Frontal cortex (tissue), 4 donors: ENCODE measurements around the gene CALN1. TPM values are rescaled to one million over a fixed set of nuclear protein-coding genes. Genes with fewer than 3 reads are reported as not detected.

ENCODE experiments used
- DNase-seq, 2 donors: peaks; one replicate each; pipeline ENCODE4 v3.0.0; 2012; ENCODE audit warnings: low spot score in 2 of 2
- FAIRE-seq: peaks from 2 replicates; lab custom pipeline; 2012; peaks lifted over from hg19 to GRCh38; lab: Jason Lieb, UNC
- total RNA-seq: library from RNA; depleted of rRNA; stranded (reverse); fragments of >200 nt; gene quantifications from one replicate; pipeline ENCODE4 v1.2.3, GENCODE V29; 2014
- donor health status: control.
- donor health status: control.
- donor health status: control.

Gene CALN1
- total RNA-seq, 1 donor from 2014 or later, result 40.4 TPM

GRCh38 chr7:72063330-72063729, 348.8 kb downstream of the CALN1 start:
- DNase-seq (no peak), FAIRE-seq (no peak)

DNA sequence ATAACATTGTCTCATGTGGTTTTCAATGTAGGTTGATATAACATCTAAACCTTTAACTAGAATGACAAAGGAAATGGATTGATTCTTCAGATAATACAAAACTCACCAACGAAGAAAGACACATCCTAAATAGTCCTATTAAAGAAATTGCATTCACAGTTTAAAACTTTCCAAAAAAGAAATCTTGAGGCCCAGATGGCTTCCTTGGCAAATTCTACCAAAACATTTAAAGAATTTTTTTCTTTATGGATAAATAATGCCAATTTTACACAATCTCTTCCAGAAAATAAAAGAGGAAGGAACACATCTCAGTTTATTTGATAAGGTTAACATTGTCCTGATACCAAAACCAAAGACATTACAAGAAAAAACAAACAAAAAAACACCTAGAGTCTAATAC, 349.5 kb downstream of the CALN1 start:
- no peak for DNase-seq
- FAIRE-seq, result peak; percentile 10

GRCh38 chr7:72059925-72060324, 352.2 kb downstream of the CALN1 start:
- DNase-seq (no peak), FAIRE-seq (no peak)

GRCh38 chr7:72058579-72058978, 353.6 kb downstream of the CALN1 start:
- no peak for FAIRE-seq
- DNase-seq, result no peak

GRCh38 chr7:72057796-72058195, 354.3 kb downstream of the CALN1 start:
- no peak for FAIRE-seq

GRCh38 chr7:72057231-72057630, 354.9 kb downstream of the CALN1 start:
- DNase-seq, result no peak
- peak; percentile 21 for FAIRE-seq

More at GRCh38 chr7:72057796-72058195, 354.3 kb downstream of the CALN1 start:
- no peak for DNase-seq

- FAIRE-seq (peak; percentile 61), DNase-seq (no peak)
These were observed 356.7 kb downstream of the CALN1 start for GRCh38 chr7:72055426-72055825.

GRCh38 chr7:72053292-72053691, 358.8 kb downstream of the CALN1 start:
- FAIRE-seq, result no peak
- DNase-seq, result no peak

DNA sequence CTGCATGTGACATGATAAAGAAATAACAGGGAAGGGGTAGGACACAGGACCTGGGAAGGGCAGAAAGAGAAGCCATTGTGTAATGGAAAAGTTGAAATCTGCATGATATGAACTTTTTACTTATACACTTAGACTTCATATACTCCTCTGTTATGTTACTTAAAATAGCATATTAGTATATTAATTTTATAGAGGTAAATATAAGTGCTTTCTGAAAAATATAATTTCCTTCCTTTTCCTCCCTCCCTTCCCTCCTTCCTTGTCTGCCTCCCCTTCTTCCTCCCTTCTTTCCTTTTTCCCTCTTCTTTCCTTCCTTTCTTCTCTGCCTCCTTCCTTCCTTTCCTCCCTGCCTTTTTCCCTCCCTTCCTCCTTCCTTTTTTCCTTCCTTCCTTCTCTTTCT, 363.7 kb downstream of the CALN1 start:
- FAIRE-seq (no peak), DNase-seq (no peak)

DNA sequence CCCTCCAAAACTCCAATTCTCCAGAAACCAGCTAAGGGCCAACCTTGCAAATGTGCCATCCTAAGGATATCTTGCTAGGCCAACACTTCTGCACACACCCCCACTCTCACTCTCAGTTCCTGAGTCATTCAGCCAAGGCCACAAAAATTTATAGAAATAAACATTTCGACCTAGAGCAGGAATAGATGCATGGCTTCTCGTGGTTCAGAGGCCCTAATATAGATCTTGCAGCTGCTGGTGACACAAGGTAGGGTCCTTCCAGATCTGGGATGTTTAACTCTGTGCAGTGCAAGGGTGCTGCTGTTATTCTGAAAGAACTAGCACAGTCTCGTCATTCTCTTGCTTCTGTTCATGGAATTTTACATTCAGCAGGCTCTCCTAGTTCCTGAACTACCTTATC, 369.3 kb downstream of the CALN1 start:
- DNase-seq, result no peak
- FAIRE-seq, result no peak

- no peak for FAIRE-seq
These were observed 371.5 kb downstream of the CALN1 start for GRCh38 chr7:72040641-72041040.

DNA sequence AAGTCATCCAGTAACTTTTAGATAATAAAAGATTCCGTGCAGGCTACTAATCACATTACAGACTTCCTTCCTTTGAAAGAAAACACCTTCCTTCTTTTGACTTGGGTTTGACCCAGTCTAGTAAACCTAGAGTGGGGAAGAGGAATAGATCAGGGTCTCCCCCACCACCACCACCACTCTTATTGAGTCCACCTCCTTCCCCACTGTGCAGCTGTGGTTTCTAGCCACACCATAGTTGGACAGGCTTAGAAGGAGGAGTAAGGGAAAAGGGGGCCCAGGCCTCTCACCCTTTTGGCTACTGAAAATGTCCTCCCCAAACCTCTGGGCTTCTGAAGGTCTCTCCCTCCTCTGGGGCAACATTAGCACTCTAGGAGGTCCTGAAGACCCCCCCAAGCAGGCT, 372.7 kb downstream of the CALN1 start:
- FAIRE-seq (no peak), DNase-seq (no peak)

More at GRCh38 chr7:72040641-72041040, 371.5 kb downstream of the CALN1 start:
- no peak for DNase-seq

DNA sequence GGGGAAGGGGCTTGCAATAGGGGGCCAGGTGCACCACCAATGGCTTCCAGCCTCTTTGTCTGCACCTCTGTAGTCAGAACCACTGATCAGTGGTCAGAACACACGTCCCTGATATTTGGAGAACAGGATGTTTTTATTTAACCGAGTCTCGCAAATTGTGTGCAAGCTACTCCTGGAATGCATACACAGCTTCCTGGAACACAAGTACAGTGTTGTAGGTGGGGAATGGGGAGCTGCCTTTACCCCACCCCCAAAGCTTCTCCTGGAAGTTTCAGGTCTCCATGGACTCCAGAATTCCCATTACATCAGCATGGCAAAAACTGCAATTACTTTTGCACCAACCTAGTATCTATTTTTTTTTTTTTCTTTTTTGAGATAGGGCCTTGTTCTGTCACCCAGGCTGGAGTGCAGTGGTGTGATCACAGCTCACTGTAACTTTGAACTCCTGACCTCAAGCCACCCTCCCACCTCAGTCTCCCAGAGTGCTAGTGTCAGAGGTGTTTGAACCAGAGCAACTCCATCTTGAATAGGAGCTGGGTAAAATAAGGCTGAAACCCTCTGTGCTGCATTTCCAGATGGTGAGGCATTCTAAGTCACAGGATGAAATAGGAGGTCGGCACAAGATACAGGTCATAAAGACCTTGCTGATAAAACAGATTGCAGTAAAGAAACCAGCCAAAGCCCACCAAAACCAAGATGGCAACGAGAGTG, 374.0 kb downstream of the CALN1 start:
- no peak for FAIRE-seq
- DNase-seq, result no peak

- no peak for FAIRE-seq
- no peak for DNase-seq
These were observed 374.6 kb downstream of the CALN1 start for GRCh38 chr7:72037516-72037915.

DNA sequence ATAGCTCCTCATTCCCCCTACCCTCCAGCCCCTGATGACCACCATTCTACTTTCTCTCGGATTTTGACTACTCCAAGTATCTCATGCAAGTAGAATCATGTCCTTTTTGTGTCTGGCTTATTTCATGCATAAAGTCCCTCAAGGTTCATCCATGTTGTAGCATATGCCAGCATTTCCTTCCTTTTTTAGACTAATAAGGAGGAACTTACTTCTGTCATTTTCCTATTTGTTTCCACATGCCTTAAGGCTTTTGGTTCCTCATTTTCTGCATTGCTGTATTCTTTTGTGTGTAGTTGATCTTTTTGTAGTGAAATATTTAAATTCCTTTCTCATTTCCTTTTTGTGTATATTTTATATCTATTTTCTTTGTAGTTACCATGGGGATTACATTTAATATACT, 376.9 kb downstream of the CALN1 start:
- DNase-seq (no peak), FAIRE-seq (no peak)

DNA sequence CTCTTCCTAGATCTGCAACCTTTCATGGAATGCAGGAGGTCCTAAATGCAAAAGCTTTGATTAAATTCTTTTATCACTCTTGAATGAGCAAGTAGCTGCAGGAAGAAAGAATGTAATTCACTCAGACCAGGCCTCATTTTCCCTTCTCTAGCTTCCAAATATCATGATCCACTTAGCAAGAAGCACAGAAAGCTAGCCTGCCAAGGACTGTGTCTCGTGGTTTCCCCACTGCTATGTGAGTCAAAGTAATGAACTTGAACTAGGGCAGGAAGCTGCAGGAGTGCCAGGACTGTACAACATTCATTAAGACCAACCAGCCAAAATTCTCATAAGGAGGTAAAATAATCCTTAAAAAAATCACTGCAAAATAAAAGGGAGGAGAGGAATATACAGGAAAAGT, 379.2 kb downstream of the CALN1 start:
- FAIRE-seq (no peak), DNase-seq (no peak)

DNA sequence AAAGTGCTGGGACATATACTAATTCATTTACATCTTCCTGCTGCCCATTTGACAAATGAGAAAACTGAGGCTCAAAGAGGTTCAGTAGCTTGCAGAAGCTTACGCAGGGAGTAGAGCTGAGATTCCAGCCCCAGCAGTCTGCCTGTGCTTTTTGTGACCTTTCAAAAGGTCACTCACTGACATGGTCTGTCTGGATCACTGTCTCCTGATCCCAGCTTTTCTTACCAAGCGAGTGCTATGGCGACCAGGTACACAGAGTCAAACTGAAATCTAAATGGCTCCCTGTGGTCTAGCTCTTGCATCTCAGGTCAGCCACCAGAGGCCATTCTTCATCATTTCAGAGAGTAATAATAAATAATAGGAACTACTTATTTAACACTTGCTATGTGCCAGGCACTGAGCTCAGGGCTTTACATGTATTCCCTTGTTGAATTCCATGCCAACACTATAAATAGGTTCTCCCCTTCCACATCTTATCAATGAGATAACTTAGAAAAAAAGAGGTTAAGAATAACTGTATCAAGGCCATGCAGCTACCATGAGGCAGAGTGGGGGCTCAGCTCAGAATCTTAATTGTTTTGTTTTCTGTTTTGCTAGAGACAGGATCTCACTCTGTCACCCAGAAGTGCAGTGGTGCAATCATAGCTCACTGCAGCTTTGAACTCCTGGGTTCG, 381.0 kb downstream of the CALN1 start:
- DNase-seq (no peak), FAIRE-seq (no peak)

DNA sequence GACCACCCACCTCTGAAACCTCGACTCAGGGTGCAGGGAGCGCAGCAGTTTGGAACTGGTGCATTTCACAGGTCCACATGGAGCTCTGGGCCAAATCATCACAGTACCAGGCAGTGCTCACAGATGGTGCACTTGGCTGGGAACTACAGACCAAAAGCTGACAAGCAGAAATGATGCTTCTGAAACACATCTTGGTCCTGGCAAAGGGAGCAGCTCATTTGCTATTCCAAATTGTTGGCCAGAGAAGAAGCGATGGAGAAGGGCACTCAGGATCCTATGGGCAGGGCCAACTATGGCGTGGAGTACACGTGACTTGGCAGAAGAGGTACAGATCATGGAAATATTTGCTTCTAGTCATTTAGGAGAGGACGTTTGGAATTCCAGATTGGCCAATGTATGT, 383.9 kb downstream of the CALN1 start:
- FAIRE-seq (no peak), DNase-seq (no peak)

- FAIRE-seq, result no peak
- no peak for DNase-seq
These were observed 386.7 kb downstream of the CALN1 start for GRCh38 chr7:72025381-72025960.

GRCh38 chr7:72023926-72024325, 388.2 kb downstream of the CALN1 start:
- no peak for FAIRE-seq

GRCh38 chr7:72021716-72022115, 390.4 kb downstream of the CALN1 start:
- FAIRE-seq, result no peak

More at GRCh38 chr7:72023926-72024325, 388.2 kb downstream of the CALN1 start:
- DNase-seq, result no peak

More at GRCh38 chr7:72021716-72022115, 390.4 kb downstream of the CALN1 start:
- no peak for DNase-seq
